Measurements from ENCODE around the gene ZNF502.

The ZNF502 gene

DNA sequence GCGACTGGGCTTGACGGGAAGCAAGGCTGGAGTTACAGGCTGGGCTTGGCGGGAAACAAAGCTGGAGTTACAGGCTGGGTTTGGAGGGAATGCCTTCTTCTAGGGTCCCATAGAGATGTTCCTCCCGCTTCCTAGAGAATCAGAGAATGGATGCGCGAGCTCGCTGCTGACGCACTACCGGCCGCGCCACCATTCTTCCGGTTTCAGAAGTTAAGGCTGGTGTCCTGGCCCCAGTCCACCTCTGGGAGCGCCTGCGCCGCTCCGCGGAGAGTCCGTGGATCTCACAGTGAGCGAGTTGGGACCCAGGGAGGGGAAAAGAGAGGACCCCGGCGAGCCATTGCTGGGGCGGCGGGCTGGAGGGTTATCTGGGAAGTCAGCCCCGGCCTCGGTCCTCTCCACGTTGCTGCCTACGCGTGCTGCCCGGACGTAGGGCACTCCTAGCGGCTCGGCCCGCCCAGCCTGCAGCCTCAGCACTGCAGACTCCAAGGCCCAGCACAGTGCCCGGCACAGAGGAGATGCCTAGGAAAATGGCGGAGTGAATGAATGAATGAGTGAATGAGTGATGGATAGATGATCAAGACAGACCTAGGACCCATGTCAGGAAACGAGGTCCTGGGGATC lies at the start of gene ZNF502:
Gene ZNF502, plus strand, starts transcription at position 206 of the 621 bp plus-strand sequence. CDS start 7,602 bp downstream, outside the sequence.
- Histone ChIP-seq H3K27ac (ENCODE audit: low read length) (no peak within 1 kb of the TSS), H3K9me3 (ENCODE audit: insufficient read depth, low read length, severe bottlenecking) (peaks cover 3% of the 10 kb centered on the region)

DNA sequence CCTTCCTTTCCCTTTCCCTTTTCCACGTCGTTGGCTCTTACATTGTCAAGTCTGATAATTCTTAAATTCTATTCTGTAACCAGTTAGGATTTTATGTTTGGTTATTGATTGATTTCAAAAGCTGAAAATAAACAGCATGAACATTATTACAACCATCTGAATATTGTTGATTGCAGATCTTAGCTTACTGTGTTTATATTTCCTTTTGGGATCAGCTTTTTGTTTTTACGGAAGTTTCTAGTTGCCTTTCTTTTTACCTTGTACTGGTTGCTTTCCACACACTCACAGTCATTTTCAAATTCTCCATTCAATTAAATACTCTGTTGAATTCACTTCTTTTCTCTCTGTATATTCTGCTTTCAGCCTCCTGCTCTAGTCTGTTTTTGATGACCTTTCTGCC lies 47.3 kb upstream of the ZNF502 start:
- Histone ChIP-seq H4K20me1 (ENCODE audit: insufficient read depth, low read length) (no peaks in the 10 kb centered on the region), H3K9me3 (ENCODE audit: insufficient read depth, low read length, severe bottlenecking) (no peaks in the 10 kb centered on the region), H3K27ac (ENCODE audit: low read length) (no peak overlapping the region), H2AFZ (ENCODE audit: low read depth, low read length) (no peak overlapping the region), H3K79me2 (ENCODE audit: insufficient read depth, low read length) (no peaks in the 10 kb centered on the region), H3K9ac (ENCODE audit: low read depth, low read length) (no peak overlapping the region), H3K4me1 (ENCODE audit: insufficient read depth, low read length) (no peaks in the 10 kb centered on the region), H3K4me3 (ENCODE audit: low read depth in 1 of 2, low read length in 2 of 2) (no peak overlapping the region), H3K4me2 (ENCODE audit: insufficient read depth, low read length) (no peak overlapping the region), H3K36me3 (ENCODE audit: insufficient read depth, low read length) (no peaks in the 10 kb centered on the region), H3K27me3 (ENCODE audit: insufficient read depth, low read length, poor library complexity) (no peaks in the 10 kb centered on the region)
- no peak for TF ChIP-seq EZH2 (IDR thresholded peaks at IDR 0.05; ENCODE audit: borderline replicate concordance, low read depth, low read length, severe bottlenecking)
- TF ChIP-seq, protein P1, sequence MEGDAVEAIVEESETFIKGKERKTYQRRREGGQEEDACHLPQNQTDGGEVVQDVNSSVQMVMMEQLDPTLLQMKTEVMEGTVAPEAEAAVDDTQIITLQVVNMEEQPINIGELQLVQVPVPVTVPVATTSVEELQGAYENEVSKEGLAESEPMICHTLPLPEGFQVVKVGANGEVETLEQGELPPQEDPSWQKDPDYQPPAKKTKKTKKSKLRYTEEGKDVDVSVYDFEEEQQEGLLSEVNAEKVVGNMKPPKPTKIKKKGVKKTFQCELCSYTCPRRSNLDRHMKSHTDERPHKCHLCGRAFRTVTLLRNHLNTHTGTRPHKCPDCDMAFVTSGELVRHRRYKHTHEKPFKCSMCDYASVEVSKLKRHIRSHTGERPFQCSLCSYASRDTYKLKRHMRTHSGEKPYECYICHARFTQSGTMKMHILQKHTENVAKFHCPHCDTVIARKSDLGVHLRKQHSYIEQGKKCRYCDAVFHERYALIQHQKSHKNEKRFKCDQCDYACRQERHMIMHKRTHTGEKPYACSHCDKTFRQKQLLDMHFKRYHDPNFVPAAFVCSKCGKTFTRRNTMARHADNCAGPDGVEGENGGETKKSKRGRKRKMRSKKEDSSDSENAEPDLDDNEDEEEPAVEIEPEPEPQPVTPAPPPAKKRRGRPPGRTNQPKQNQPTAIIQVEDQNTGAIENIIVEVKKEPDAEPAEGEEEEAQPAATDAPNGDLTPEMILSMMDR (IDR thresholded peaks at IDR 0.05; ENCODE audit: borderline replicate concordance, extremely low read depth, low read length, poor library complexity, severe bottlenecking): no peak
- DNase-seq (no peak), ATAC-seq (ENCODE audit: insufficient read depth, low read depth) (no peak)

More for the DNA sequence above, at the start of gene ZNF502:
- Histone ChIP-seq H3K4me1 (ENCODE audit: insufficient read depth, low read length) (no peaks in the 10 kb centered on the region), H3K9ac (ENCODE audit: low read depth, low read length) (no peak within 1 kb of the TSS), H4K20me1 (ENCODE audit: insufficient read depth, low read length) (no peaks in the 10 kb centered on the region), H3K4me2 (ENCODE audit: insufficient read depth, low read length) (no peak within 1 kb of the TSS), H2AFZ (ENCODE audit: low read depth, low read length) (no peak within 1 kb of the TSS), H3K4me3 (ENCODE audit: low read depth in 1 of 2, low read length in 2 of 2) (no peak within 1 kb of the TSS), H3K79me2 (ENCODE audit: insufficient read depth, low read length) (no peaks in the 10 kb centered on the region), H3K27me3 (ENCODE audit: insufficient read depth, low read length, poor library complexity) (no peaks in the 10 kb centered on the region), H3K36me3 (ENCODE audit: insufficient read depth, low read length) (no peaks in the 10 kb centered on the region)
- DNase-seq: no peak
- no peak for TF ChIP-seq EZH2 (IDR thresholded peaks at IDR 0.05; ENCODE audit: borderline replicate concordance, low read depth, low read length, severe bottlenecking)
- TF ChIP-seq, protein P1 (IDR thresholded peaks at IDR 0.05; ENCODE audit: borderline replicate concordance, extremely low read depth, low read length, poor library complexity, severe bottlenecking): no peak
- no peak for ATAC-seq (ENCODE audit: insufficient read depth, low read depth)

DNA sequence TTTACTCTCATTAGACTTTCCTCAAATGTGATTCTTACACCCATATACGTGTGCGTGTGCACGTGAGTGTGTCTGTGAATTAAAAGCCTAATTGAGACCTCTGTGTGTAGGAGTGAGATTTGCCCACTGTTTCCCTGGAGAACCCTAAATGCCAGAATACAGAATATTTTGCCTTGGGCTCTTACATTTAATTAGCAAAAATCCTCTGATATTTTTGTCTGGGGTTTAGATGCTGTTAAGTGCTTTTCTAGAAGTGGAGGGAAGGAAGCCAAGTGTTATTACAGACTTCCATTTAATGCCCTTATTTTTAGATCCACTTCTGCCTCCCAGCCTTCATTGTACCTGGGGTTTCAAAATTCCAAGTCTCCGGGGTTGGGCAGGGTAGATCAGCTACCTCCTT lies 46.1 kb upstream of the ZNF502 start:
- ATAC-seq (ENCODE audit: insufficient read depth, low read depth): no peak
- H3K79me2 ChIP-seq (ENCODE audit: insufficient read depth, low read length): no peaks in the 10 kb centered on the region
- H3K27me3 ChIP-seq (ENCODE audit: insufficient read depth, low read length, poor library complexity): no peaks in the 10 kb centered on the region
- DNase-seq: no peak
- H2AFZ ChIP-seq (ENCODE audit: low read depth, low read length): no peak overlapping the region
- H4K20me1 ChIP-seq (ENCODE audit: insufficient read depth, low read length): no peaks in the 10 kb centered on the region
- TF ChIP-seq, protein P1 (IDR thresholded peaks at IDR 0.05; ENCODE audit: borderline replicate concordance, extremely low read depth, low read length, poor library complexity, severe bottlenecking): no peak
- TF ChIP-seq EZH2 (IDR thresholded peaks at IDR 0.05; ENCODE audit: borderline replicate concordance, low read depth, low read length, severe bottlenecking): no peak
- H3K4me1 ChIP-seq (ENCODE audit: insufficient read depth, low read length): no peaks in the 10 kb centered on the region
- no peak overlapping the region for H3K4me2 ChIP-seq (ENCODE audit: insufficient read depth, low read length)
- no peaks in the 10 kb centered on the region for H3K36me3 ChIP-seq (ENCODE audit: insufficient read depth, low read length)
- no peak overlapping the region for H3K27ac ChIP-seq (ENCODE audit: low read length)
- H3K9me3 ChIP-seq (ENCODE audit: insufficient read depth, low read length, severe bottlenecking): no peaks in the 10 kb centered on the region
- H3K9ac ChIP-seq (ENCODE audit: low read depth, low read length): no peak overlapping the region
- H3K4me3 ChIP-seq (ENCODE audit: low read depth in 1 of 2, low read length in 2 of 2): no peak overlapping the region

Data from DND-41 (cell line).